Heart left ventricle (tissue), 16 donors: Measurements from ENCODE around the gene SRRM5. TPM values are rescaled to one million over a fixed set of nuclear protein-coding genes. Genes with fewer than 3 reads are reported as not detected.
A peak's percentile ranks its signal among the peaks of the same experiment; 100 is the strongest.

Source experiments
- ATAC-seq, 4 donors: fragments of 200-7000 bp; cut with Tn5 transposase; one replicate each; pipeline ENCODE4 v1.9.1; 2020 to 2022; ENCODE audit warnings: moderate library complexity in 4 of 4, mild to moderate bottlenecking in 3 of 4, moderate number of reproducible peaks in 1 of 4
- DNase-seq, 5 donors: peaks; one replicate each; pipeline ENCODE4 v3.0.0-alpha.2; 2020
- H3K27ac ChIP-seq, 12 donors: fragments of 200-600 bp; sonication (generic) in 4 of 12; one replicate each; pipeline versions ENCODE4 v1.5.0 to v1.8.0; 2016 to 2022; ENCODE audit warnings: mild to moderate bottlenecking in 2 of 12
- H3K27me3 ChIP-seq, 9 donors: fragments of 200-600 bp; sonication (generic) in 2 of 9; one replicate each; pipeline versions ENCODE4 v1.5.1 to v1.8.0; 2016 to 2022; ENCODE audit warnings: mild to moderate bottlenecking in 3 of 9
- H3K36me3 ChIP-seq, 9 donors: fragments of 200-600 bp; sonication (generic) in 2 of 9; one replicate each; pipeline versions ENCODE4 v1.5.0 to v1.8.0; 2018 to 2022; ENCODE audit warnings: mild to moderate bottlenecking in 2 of 9
- H3K4me1 ChIP-seq, 12 donors: fragments of 200-600 bp; sonication (generic) in 4 of 12; one replicate each; pipeline versions ENCODE4 v1.5.0 to v1.8.0; 2016 to 2022; ENCODE audit warnings: mild to moderate bottlenecking in 3 of 12
- H3K4me3 ChIP-seq, 12 donors: fragments of 200-600 bp; sonication (generic) in 4 of 12; one replicate each; pipeline versions ENCODE4 v1.5.0 to v1.8.0; 2017 to 2022; ENCODE audit warnings: mild to moderate bottlenecking in 9 of 12, moderate library complexity in 4 of 12
- H3K9me3 ChIP-seq, 12 donors: fragments of 200-600 bp; sonication (generic) in 4 of 12; one replicate each; pipeline versions ENCODE4 v1.5.0 to v1.8.0; 2016 to 2022; ENCODE audit warnings: mild to moderate bottlenecking in 1 of 12
- POLR2A ChIP-seq, 2 donors: fragments of 450-650 bp; IDR thresholded peaks; one replicate each; pipeline ENCODE4 v1.6.1; 2017; ENCODE audit warnings: antibody characterized with exemption in 2 of 2, mild to moderate bottlenecking in 2 of 2, moderate library complexity in 2 of 2
- WGBS, 4 donors: extraction: QIAGEN DNeasy Blood & Tissue Kit in 2 of 4; methylation state at CpG; one replicate each; pipeline versions ENCODE4 v1.1.5 to v1.1.7; 2013 to 2018; 5-methylcytosine and 5-hydroxymethylcytosine counted together
- intact Hi-C, 10 donors: fragments of 100-400 bp; cut with DNase I; formaldehyde crosslinking; loops; one replicate each; pipeline versions ENCODE4 v1.11.1 to v1.14.2; 2022
- polyA plus RNA-seq, 2 donors: library from polyadenylated mRNA; stranded (reverse); fragments of 200-250 nt; gene quantifications; one replicate each; pipeline ENCODE4 v1.2.3, GENCODE V29; 2013
- total RNA-seq, 9 donors: library from RNA; depleted of rRNA in 2 of 9; stranded (reverse); fragments of >200 nt in 2 of 9; fragmentation: NEBNext Ultra II Directional in 3 of 9; extraction: Animal tissue kit (Norgen Biotek cat#: 25700) in 3 of 9; gene quantifications; one replicate each; pipeline versions ENCODE4 v1.1.0 to v1.2.4, GENCODE V29; 2016 to 2023
- TF ChIP-seq, protein P1 (sequence below), 12 donors: fragments of 200-600 bp; sonication (generic) in 4 of 12; IDR thresholded peaks; one replicate each; pipeline versions ENCODE4 v1.5.0 to v1.8.0; 2018 to 2022; ENCODE audit warnings: antibody characterized with exemption in 12 of 12, mild to moderate bottlenecking in 5 of 12
- donor health status: ischemic (EF 13 %, LVEDD 7.1; RV severe dilation, severe dysfunction).
- donor health status: healthy with polysubstance abuse.
- donor health status: DM: no; HTN: yes; CAD: no.
- donor health status: DM: no; HTN: no; CAD: no.
- donor health status: ischemic (EF 25% LVEDD 6.9; RV normal size, moderate dysfunction).
- donor health status: ischemic (EF 25% LVEDD 5.7; RV mildly dilated, moderate dysfunction).
- donor health status: healthy.
- donor health status: DM: yes; HTN: yes; CAD: no.
- donor health status: ischemic (EF 35%, LVEDD 5.7; RV mildly dilated, moderate dysfunction).
- donor health status: nonischemic (EF 11% LVEDD 7.7; RV severe dilation, severe dysfunction).
- donor health status: DM: yes; HTN: yes; CAD: no.
- donor health status: PGD.
- donor health status: ischemic (EF 29% LVEDD 5.4; RV normal size, mild dysfunction).
- donor health status: nonischemic (EF 23%, LVEDD 6.1; RV moderate dilation, normal function).

The SRRM5 gene
- total and polyA plus RNA-seq, 11 donors: 0.07 to 0.80 (median 0.16) TPM; not detected in 2

DNA sequence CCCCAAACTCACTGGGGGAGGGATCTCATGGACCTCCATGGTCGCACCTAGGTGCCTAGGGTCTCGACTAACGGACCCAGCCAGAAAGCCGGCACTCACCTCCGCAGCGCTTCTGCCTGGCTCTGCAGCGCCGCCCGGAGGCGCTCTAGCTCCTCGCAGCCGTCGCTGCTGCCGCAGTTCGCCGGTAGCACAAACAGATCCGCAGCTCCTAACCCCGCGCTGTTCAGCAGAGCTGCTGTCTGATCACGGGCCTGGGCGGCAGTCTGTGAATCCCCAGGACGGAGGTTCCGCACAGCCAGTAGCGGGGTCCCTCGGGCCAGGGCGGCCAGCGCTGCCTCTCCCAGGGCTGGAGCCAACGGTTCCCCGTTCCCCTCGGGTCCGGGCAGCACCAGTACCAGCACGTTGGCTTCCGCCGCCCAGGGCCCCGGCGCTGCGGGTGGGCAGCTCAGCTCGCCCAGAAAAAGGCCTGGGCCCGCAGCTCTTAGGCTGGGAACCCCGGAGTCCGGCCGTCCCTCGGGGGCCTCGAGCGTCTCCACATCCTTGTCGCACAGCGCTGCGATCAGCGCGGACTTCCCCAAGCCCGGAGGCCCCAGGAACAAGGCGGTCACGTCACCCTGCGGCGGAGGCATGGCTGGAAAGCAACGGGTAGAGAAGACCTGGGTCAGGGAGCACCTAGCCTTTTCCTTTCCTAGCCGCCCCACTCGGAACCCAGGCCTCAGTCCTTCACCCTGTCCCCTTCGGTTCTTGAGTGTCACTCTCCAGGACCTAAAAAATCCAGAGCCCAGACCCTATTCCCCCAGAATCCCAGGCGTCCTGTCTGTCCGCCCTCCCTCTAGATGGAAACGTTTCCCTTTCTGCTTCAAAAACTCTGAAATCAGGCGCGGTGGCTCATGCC is 16.9 kb upstream of the SRRM5 start:
- DNase-seq: peak in 4 of 5 donors; percentile 46 to 73 (median 56)
- 4 to 14% (median 4%) methylated on average over 31 to 64 of the region's 64 CpGs for WGBS, 4 donors
- peak in 2 of 4 donors; percentile 2 to 6 for ATAC-seq
- H3K4me1 ChIP-seq: peaks cover 8 to 41% (median 32%) of the 10 kb centered on the region in 12 donors
- peak overlapping the region in 11 of 12 donors; percentile 74 to 99 (median 92) for H3K27ac ChIP-seq
- TF ChIP-seq POLR2A (IDR thresholded peaks at IDR 0.05): no peak
- TF ChIP-seq, protein P1, sequence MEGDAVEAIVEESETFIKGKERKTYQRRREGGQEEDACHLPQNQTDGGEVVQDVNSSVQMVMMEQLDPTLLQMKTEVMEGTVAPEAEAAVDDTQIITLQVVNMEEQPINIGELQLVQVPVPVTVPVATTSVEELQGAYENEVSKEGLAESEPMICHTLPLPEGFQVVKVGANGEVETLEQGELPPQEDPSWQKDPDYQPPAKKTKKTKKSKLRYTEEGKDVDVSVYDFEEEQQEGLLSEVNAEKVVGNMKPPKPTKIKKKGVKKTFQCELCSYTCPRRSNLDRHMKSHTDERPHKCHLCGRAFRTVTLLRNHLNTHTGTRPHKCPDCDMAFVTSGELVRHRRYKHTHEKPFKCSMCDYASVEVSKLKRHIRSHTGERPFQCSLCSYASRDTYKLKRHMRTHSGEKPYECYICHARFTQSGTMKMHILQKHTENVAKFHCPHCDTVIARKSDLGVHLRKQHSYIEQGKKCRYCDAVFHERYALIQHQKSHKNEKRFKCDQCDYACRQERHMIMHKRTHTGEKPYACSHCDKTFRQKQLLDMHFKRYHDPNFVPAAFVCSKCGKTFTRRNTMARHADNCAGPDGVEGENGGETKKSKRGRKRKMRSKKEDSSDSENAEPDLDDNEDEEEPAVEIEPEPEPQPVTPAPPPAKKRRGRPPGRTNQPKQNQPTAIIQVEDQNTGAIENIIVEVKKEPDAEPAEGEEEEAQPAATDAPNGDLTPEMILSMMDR (IDR thresholded peaks at IDR 0.05): peak in 11 of 12 donors; percentile 27 to 77 (median 42)
- peaks cover 0 to 61% (median 55%) of the 10 kb centered on the region in 9 donors for H3K36me3 ChIP-seq
- H3K9me3 ChIP-seq: no peaks in the 10 kb centered on the region
- H3K4me3 ChIP-seq: peak overlapping the region; percentile 45 to 90 (median 74)
- no peaks in the 10 kb centered on the region for H3K27me3 ChIP-seq
- intact Hi-C loops: loop anchor here in 4 of 10 donors (2.0 to 10.0 kb wide), 5 partner anchors 14 to 63 kb away; partner anchors contain the start of gene ZNF575 (in 2 of the 4)

DNA sequence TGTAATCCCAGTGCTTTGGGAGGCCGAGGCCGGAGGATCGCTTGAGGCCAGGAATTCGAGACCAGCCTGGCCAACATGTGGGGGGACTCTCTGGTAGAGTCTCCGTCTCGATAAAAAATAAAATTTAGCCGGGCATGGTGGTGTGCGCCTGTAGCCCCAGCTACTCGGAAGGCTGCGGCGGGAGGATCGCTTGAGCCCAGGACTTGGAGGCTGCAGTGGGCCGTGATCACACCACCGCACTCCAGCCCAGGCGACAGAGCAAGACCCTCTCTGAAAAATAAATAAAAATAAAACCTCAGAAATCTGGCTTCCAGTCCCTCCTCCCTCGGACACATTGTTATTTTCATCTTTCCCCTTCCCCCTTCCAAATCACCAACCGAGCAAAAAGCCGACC is 16.3 kb upstream of the SRRM5 start:
- TF ChIP-seq, protein P1 (IDR thresholded peaks at IDR 0.05): no peak
- TF ChIP-seq POLR2A (IDR thresholded peaks at IDR 0.05): no peak
- Histone ChIP-seq H3K36me3 (peaks cover 0 to 61% (median 54%) of the 10 kb centered on the region in 9 donors), H3K27ac (peak overlapping the region in 11 of 12 donors; percentile 74 to 99 (median 92)), H3K4me3 (peak overlapping the region; percentile 45 to 90 (median 74)), H3K4me1 (peaks cover 8 to 41% (median 32%) of the 10 kb centered on the region in 12 donors), H3K9me3 (no peaks in the 10 kb centered on the region), H3K27me3 (no peaks in the 10 kb centered on the region)
- DNase-seq (no peak), ATAC-seq (peak; percentile 0 to 32 (median 10))
- 1 to 5% (median 2%) methylated on average over 14 to 18 of the region's 18 CpGs for WGBS, 4 donors
- intact Hi-C loops: loop anchor here in 4 of 10 donors (2.0 to 10.0 kb wide), 5 partner anchors 15 to 63 kb away; partner anchors contain the start of gene ZNF575 (in 2 of the 4)

DNA sequence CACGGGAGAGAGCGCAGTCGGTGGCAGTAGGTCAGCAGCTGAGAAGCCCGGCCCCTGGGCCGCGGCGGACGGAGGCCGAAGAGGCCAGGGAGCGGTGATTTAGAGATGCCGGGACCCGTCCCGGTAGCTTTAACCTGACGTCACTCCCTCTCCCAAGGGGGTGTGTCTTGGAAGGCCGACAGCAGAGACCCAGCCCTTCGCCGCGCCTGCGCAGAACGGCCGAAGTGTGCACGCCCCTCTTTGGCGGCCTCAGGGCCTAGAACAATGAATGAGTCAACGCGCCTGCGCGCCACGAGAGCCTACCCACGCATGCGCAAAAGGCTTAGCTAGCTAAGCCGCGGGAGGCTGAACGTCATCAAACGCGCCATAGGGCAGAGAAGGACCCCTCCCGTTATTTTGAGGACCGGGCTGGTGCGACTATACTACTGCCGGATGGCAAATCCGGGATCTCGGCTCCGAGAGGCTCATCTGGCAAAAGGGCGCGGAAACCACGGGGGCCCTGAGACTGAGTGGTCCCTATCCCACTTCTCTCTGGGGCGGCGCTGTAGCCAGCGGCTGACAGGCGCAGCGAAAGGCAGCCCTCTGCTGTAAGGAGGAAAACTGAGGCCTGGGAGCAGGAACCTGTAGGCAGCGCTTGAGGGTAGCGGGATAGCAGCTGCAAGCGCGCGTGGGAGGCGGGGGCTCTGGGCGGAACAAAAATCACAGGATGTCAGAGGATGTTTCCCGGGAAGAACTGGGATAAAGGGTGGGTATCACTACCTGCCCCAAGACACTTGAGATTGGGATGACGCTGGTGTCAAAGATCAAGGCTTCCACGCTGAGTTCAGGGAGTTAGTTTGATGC is 15.7 kb upstream of the SRRM5 start, which contains the start of the genes IRGQ and ZNF576:
TSS of gene IRGQ (minus strand) at position 136 of the 843 bp plus-strand sequence. CDS start 796 bp downstream, outside the sequence.
TSS of gene ZNF576 (plus strand) at position 597 of the 843 bp plus-strand sequence. CDS start 514 bp downstream, outside the sequence.
- no peaks in the 10 kb centered on the region for H3K9me3 ChIP-seq
- TF ChIP-seq POLR2A (IDR thresholded peaks at IDR 0.05): peak in 1 of 2 donors; percentile 75
- TF ChIP-seq, protein P1 (IDR thresholded peaks at IDR 0.05): no peak
- peaks cover 0 to 61% (median 54%) of the 10 kb centered on the region in 9 donors for H3K36me3 ChIP-seq
- peaks cover 8 to 41% (median 32%) of the 10 kb centered on the region in 12 donors for H3K4me1 ChIP-seq
- WGBS, 4 donors: 0 to 1% (median 0%) methylated on average over 38 to 60 of the region's 60 CpGs
- H3K27me3 ChIP-seq: no peaks in the 10 kb centered on the region
- H3K4me3 ChIP-seq: peak within 1 kb of the TSS; percentile 47 to 90 (median 75)
- intact Hi-C loops: loop anchor here in 8 of 10 donors (1.0 to 10.0 kb wide), 12 partner anchors 15 to 72 kb away; partner anchors contain the start of genes PINLYP (in 6 of the 8), XRCC1 (in 6 of the 8), ZNF575 (in 4 of the 8) and ZNF428 (in 1 of the 8)
- ATAC-seq (peak; percentile 93 to 96 (median 95)), DNase-seq (peak; percentile 100)
- H3K27ac ChIP-seq: peak within 1 kb of the TSS; percentile 93 to 100 (median 96)
